A549 (cell line): ENCODE measurements around the gene NTM. TPM values are rescaled to one million over a fixed set of nuclear protein-coding genes. Genes with fewer than 3 reads are reported as not detected.

Source experiments
- ATAC-seq, 2 experiments: fragments of 200-7000 bp in 1 of 2; fragments of >200 bp in 1 of 2; cut with Nextera tagmentation in 1 of 2; cut with Tn5 transposase in 1 of 2; 3 replicates each; pipeline versions ENCODE4 v1.8.0 to v1.9.1; 2018 to 2020; ENCODE audit warnings: mild to moderate bottlenecking in 1 of 2, moderate library complexity in 1 of 2
- CTCF ChIA-PET: fragments of 300-600 bp; sonication (Branson Sonifier 250); formaldehyde crosslinking; extraction: SDS; loops from one replicate; lab custom pipeline; 2021; ENCODE audit warnings: antibody characterized with exemption, inconsistent platforms; lab: Yijun Ruan, JAX
- POLR2A ChIA-PET: fragments of 350-600 bp; formaldehyde crosslinking; extraction: SDS; loops from one replicate; lab custom pipeline; 2021; ENCODE audit warnings: antibody characterized with exemption, inconsistent platforms; lab: Yijun Ruan, JAX
- DNase-seq, 2 experiments: peaks; one replicate each; pipeline versions ENCODE4 v3.0.0 to v3.0.0-alpha.2; 2011 to 2016; ENCODE audit warnings: low read depth in 1 of 2, low spot score in 1 of 2
- FAIRE-seq: peaks from 2 replicates; lab custom pipeline; 2011; peaks lifted over from hg19 to GRCh38; lab: Jason Lieb, UNC
- H3K27ac ChIP-seq, 2 experiments: fragments of >200 bp; sonication (Bioruptor Twin); formaldehyde crosslinking; 3 replicates each; pipeline ENCODE4 v1.5.1; 2016 to 2017
- H3K4me1 ChIP-seq: fragments of >200 bp; sonication (Bioruptor Twin); formaldehyde crosslinking; 3 replicates; pipeline ENCODE4 v1.6.1; 2016
- H3K4me2 ChIP-seq: fragments of >200 bp; sonication (Bioruptor Twin); formaldehyde crosslinking; 3 replicates; pipeline ENCODE4 v1.6.1; 2016
- H3K4me3 ChIP-seq: fragments of >200 bp; sonication (Bioruptor Twin); formaldehyde crosslinking; 3 replicates; pipeline ENCODE4 v1.5.1; 2016
- H3K9me3 ChIP-seq: fragments of >200 bp; sonication (Bioruptor Twin); formaldehyde crosslinking; 3 replicates; pipeline ENCODE4 v1.6.1; 2016
- CBX8 ChIP-seq: fragments of 200-600 bp; sonication (generic); IDR thresholded peaks from 2 replicates; pipeline ENCODE4 v1.6.1; 2016
- FOSB ChIP-seq: fragments of 250-450 bp; sonication (Bioruptor Pico); IDR thresholded peaks from 2 replicates; pipeline ENCODE4 v1.5.0; 2020; ENCODE audit warnings: mild to moderate bottlenecking, moderate library complexity
- HEYL ChIP-seq: fragments of 250-450 bp; sonication (Bioruptor Pico); IDR thresholded peaks from 2 replicates; pipeline ENCODE4 v1.8.0; 2021; ENCODE audit warnings: mild to moderate bottlenecking, moderate library complexity
- HOXA7 ChIP-seq: fragments of 250-450 bp; sonication (Bioruptor Pico); IDR thresholded peaks from 2 replicates; pipeline ENCODE4 v1.5.0; 2020; ENCODE audit warnings: mild to moderate bottlenecking, moderate library complexity
- HOXB13 ChIP-seq: fragments of 250-450 bp; sonication (Bioruptor Pico); IDR thresholded peaks from 2 replicates; pipeline ENCODE4 v1.5.0; 2020; ENCODE audit warnings: low read depth, mild to moderate bottlenecking, moderate library complexity
- HOXB5 ChIP-seq: fragments of 250-450 bp; sonication (Bioruptor Pico); IDR thresholded peaks from 2 replicates; pipeline ENCODE4 v1.5.0; 2020; ENCODE audit warnings: mild to moderate bottlenecking, moderate library complexity
- MAX ChIP-seq: IDR thresholded peaks from 2 replicates; pipeline ENCODE4 v1.6.1; 2012
- MAZ ChIP-seq: fragments of 150-350 bp; IDR thresholded peaks from 2 replicates; pipeline ENCODE4 v1.6.1; 2014; ENCODE audit warnings: antibody characterized with exemption, low read depth, low read length, borderline replicate concordance
- NR3C1 ChIP-seq: fragments of >200 bp; sonication (Bioruptor Twin); formaldehyde crosslinking; IDR thresholded peaks from 3 replicates; pipeline ENCODE4 v1.6.1; 2017
- SREBF2 ChIP-seq: fragments of 450-650 bp; IDR thresholded peaks from 2 replicates; pipeline ENCODE4 v1.6.1; 2014; ENCODE audit warnings: mild to moderate bottlenecking, moderate library complexity
- TFCP2L1 ChIP-seq: fragments of 250-450 bp; sonication (Bioruptor Pico); IDR thresholded peaks from 2 replicates; pipeline ENCODE4 v1.5.0; 2021; ENCODE audit warnings: mild to moderate bottlenecking
- ZC3H11A ChIP-seq: fragments of 450-650 bp; IDR thresholded peaks from 2 replicates; pipeline ENCODE4 v1.6.1; 2014; ENCODE audit warnings: antibody characterized with exemption, mild to moderate bottlenecking
- ZFP36 ChIP-seq: fragments of 450-650 bp; IDR thresholded peaks from 2 replicates; pipeline ENCODE4 v1.6.1; 2014; ENCODE audit warnings: borderline replicate concordance; ENCODE audit not compliant: partially characterized antibody
- WGBS: methylation state at CpG from one replicate; pipeline ENCODE4 v1.1.6; 2017; ENCODE audit errors: missing lambda C conversion rate; 5-methylcytosine and 5-hydroxymethylcytosine counted together
- polyA plus RNA-seq, 4 experiments: library from polyadenylated mRNA; depleted of rRNA in 3 of 4; stranded (reverse); fragments of >200 nt; fragmentation: RNase III in 1 of 4; extraction: RNeasy Plus Mini Kit Qiagen cat#74134 plus additional on column Dnase treatment in 1 of 4; gene quantifications; 2 replicates in 3 of 4; 3 replicates in 1 of 4; pipeline ENCODE4 v1.2.3, GENCODE V29; 2011 to 2017
- TF ChIP-seq, protein P1 (sequence below): fragments of >200 bp; sonication (Bioruptor Twin); formaldehyde crosslinking; IDR thresholded peaks from 3 replicates; pipeline ENCODE4 v1.5.1; 2016
- TF ChIP-seq, protein P2 (sequence below): IDR thresholded peaks from 2 replicates; pipeline ENCODE4 v1.6.1; 2012; ENCODE audit warnings: low read depth, borderline replicate concordance
- TF ChIP-seq, protein P3 (sequence below): fragments of 250-450 bp; sonication (Bioruptor Pico); IDR thresholded peaks from 2 replicates; pipeline ENCODE4 v1.5.0; 2020; ENCODE audit warnings: low read depth, mild to moderate bottlenecking, moderate library complexity

NTM gene
- polyA plus RNA-seq, 2 of the 4 experiments (the other 2 are of a cell fraction), result not detected

DNA sequence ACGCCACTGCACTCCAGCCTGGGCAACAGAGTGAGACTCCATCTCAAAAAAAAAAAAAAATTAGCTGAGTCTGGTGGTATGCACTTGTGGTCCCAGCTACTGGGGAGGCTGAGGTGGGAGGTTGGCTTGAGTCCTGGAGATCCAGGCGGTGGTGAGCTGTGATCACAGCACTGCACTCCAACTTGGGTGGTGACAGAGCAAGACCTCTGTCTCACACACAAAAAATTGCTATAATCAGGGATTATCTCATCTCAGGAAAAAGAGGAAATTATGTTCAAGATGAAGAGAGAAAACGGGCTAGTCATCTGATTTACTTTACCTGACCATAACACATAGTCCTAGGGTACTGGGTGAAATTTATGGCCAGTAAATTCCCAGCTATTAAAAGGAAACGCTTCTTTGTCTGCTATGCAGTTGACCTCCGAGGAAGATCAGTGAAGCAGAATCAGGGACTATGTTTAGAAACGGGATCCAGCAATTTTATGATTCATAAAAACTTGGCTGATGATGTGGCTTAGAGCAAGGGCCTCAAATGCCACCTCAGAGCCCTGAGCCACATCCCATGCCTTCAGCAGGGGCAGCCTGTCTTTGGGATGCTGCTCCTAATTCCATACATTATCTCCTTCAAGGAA is 386.2 kb downstream of the NTM start:
- no peak overlapping the region for H3K4me2 ChIP-seq
- ChIA-PET POLR2A (no interaction called here), CTCF (no interaction called here)
- DNase-seq (no peak), FAIRE-seq (no peak), ATAC-seq (no peak)
- no peaks in the 10 kb centered on the region for H3K4me1 ChIP-seq
- WGBS, result 3% methylated on average over 5 of the region's 6 CpGs
- H3K4me3 ChIP-seq, result no peak overlapping the region
- TF ChIP-seq FOSB (CRISPR knock-in tag), result no peak
- H3K9me3 ChIP-seq, result no peaks in the 10 kb centered on the region
- H3K27ac ChIP-seq, result no peak overlapping the region

DNA sequence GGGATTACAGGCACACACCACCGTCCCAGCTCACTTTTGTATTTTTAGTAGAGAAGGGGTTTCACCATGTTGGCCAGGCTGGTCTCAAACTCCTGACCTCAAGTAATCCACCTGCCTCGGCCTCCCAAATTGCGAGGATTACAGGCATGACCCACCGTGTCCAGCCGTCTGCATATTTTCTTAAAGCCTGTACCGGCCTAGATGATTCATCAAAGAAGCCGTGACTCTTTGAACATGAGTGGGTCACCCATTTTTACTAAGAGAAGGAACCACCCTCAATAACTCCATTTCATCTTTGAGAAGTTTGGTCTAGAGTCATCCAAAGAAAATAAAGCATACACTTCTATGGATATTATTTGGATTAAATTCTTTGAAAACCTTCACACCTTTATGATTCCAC is 388.3 kb downstream of the NTM start:
- H3K4me1 ChIP-seq, result no peaks in the 10 kb centered on the region
- no peak overlapping the region for H3K4me2 ChIP-seq
- no peak overlapping the region for H3K4me3 ChIP-seq
- POLR2A ChIA-PET, result no interaction called here
- TF ChIP-seq CBX8, result no peak
- TF ChIP-seq MAZ, result no peak
- no peak for TF ChIP-seq HOXB5 (CRISPR knock-in tag)
- H3K27ac ChIP-seq, result no peak overlapping the region
- DNase-seq, result no peak
- 28% methylated on average over 5 of the region's 7 CpGs for WGBS
- no peaks in the 10 kb centered on the region for H3K9me3 ChIP-seq
- CTCF ChIA-PET, result no interaction called here
- ATAC-seq, result no peak
- no peak for FAIRE-seq

DNA sequence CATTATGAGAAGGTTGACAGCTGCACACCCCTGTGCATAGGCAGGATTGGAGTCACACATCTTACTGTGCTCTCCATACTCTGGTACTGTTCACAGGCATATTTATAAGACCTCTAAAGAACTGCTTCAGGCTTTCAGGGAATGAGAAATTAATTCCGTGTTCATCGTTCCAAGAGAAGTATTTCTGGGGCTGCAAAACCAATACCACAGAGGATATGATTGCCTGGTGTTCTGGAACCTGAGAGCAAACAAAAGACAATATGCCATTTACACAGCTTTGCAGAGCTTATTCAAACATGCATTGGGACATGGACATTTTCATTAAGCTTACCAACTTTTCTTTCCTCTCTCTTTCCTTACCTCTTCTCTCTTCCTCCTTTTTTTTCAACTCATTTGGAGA is 388.7 kb downstream of the NTM start:
- ATAC-seq (no peak), DNase-seq (no peak), FAIRE-seq (no peak)
- no peaks in the 10 kb centered on the region for H3K4me1 ChIP-seq
- no peak overlapping the region for H3K4me3 ChIP-seq
- POLR2A ChIA-PET, result no interaction called here
- CTCF ChIA-PET, result no interaction called here
- 0% methylated on average over 2 of the region's 2 CpGs for WGBS
- no peaks in the 10 kb centered on the region for H3K9me3 ChIP-seq
- TF ChIP-seq, protein P1, sequence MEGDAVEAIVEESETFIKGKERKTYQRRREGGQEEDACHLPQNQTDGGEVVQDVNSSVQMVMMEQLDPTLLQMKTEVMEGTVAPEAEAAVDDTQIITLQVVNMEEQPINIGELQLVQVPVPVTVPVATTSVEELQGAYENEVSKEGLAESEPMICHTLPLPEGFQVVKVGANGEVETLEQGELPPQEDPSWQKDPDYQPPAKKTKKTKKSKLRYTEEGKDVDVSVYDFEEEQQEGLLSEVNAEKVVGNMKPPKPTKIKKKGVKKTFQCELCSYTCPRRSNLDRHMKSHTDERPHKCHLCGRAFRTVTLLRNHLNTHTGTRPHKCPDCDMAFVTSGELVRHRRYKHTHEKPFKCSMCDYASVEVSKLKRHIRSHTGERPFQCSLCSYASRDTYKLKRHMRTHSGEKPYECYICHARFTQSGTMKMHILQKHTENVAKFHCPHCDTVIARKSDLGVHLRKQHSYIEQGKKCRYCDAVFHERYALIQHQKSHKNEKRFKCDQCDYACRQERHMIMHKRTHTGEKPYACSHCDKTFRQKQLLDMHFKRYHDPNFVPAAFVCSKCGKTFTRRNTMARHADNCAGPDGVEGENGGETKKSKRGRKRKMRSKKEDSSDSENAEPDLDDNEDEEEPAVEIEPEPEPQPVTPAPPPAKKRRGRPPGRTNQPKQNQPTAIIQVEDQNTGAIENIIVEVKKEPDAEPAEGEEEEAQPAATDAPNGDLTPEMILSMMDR, result no peak
- no peak for TF ChIP-seq NR3C1
- no peak for TF ChIP-seq FOSB (CRISPR knock-in tag)
- no peak overlapping the region for H3K4me2 ChIP-seq
- H3K27ac ChIP-seq, result no peak overlapping the region

- Histone ChIP-seq H3K9me3 (no peaks in the 10 kb centered on the region), H3K4me3 (no peak overlapping the region), H3K27ac (no peak overlapping the region), H3K4me2 (no peak overlapping the region), H3K4me1 (no peaks in the 10 kb centered on the region)
- CTCF ChIA-PET, result no interaction called here
- 39% methylated on average over 26 of the region's 26 CpGs for WGBS
- FAIRE-seq (no peak), ATAC-seq (no peak), DNase-seq (no peak)
- POLR2A ChIA-PET, result no interaction called here
- TF ChIP-seq ZC3H11A (no peak), TFCP2L1 (CRISPR knock-in tag) (no peak), ZFP36 (no peak), CBX8 (no peak), HOXA7 (CRISPR knock-in tag) (no peak), SREBF2 (no peak), MAX (no peak), HEYL (no peak), HOXB13 (no peak)
- TF ChIP-seq, protein P2, sequence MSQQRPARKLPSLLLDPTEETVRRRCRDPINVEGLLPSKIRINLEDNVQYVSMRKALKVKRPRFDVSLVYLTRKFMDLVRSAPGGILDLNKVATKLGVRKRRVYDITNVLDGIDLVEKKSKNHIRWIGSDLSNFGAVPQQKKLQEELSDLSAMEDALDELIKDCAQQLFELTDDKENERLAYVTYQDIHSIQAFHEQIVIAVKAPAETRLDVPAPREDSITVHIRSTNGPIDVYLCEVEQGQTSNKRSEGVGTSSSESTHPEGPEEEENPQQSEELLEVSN, result no peak
- TF ChIP-seq, protein P3, sequence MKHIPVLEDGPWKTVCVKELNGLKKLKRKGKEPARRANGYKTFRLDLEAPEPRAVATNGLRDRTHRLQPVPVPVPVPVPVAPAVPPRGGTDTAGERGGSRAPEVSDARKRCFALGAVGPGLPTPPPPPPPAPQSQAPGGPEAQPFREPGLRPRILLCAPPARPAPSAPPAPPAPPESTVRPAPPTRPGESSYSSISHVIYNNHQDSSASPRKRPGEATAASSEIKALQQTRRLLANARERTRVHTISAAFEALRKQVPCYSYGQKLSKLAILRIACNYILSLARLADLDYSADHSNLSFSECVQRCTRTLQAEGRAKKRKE, result no peak
- TF ChIP-seq, all 56 proteins: peak for 0
Observed at GRCh38 chr11:131760091-131761061, 390.0 kb downstream of the NTM start.
